ENCODE data around the gene TIE1.

Gene TIE1

GRCh38 chr1:43312663-43313515 is 12.1 kb downstream of the TIE1 start:
- no peak for DNase-seq

GRCh38 chr1:43313771-43314170 is 13.0 kb downstream of the TIE1 start:
- no peak for DNase-seq

GRCh38 chr1:43314233-43314632 is 13.5 kb downstream of the TIE1 start:
- no peak for DNase-seq

- DNase-seq, result no peak
These were observed 14.7 kb downstream of the TIE1 start for GRCh38 chr1:43315481-43315880.

GRCh38 chr1:43315963-43316737 is 15.4 kb downstream of the TIE1 start:
- DNase-seq, result no peak

- no peak for DNase-seq
These were observed 16.1 kb downstream of the TIE1 start for GRCh38 chr1:43316738-43317520.

GRCh38 chr1:43317817-43318471 is 17.2 kb downstream of the TIE1 start:
- DNase-seq, result no peak

- DNase-seq, result no peak
These were observed 18.0 kb downstream of the TIE1 start for GRCh38 chr1:43318831-43319230.

GRCh38 chr1:43319288-43319687 is 18.5 kb downstream of the TIE1 start:
- DNase-seq, result no peak

- no peak for DNase-seq
These were observed 19.0 kb downstream of the TIE1 start for GRCh38 chr1:43319766-43320165.

GRCh38 chr1:43321331-43321891 is 20.6 kb downstream of the TIE1 start:
- DNase-seq, result no peak

GRCh38 chr1:43322506-43322905 is 21.7 kb downstream of the TIE1 start:
- no peak for DNase-seq

- no peak for DNase-seq
These were observed 24.0 kb downstream of the TIE1 start for GRCh38 chr1:43324810-43325209.

GRCh38 chr1:43325381-43325780 is 24.6 kb downstream of the TIE1 start:
- no peak for DNase-seq

- DNase-seq, result no peak
These were observed 26.9 kb downstream of the TIE1 start for GRCh38 chr1:43327549-43328292.

GRCh38 chr1:43329995-43330751 is 29.4 kb downstream of the TIE1 start:
- DNase-seq, result no peak

GRCh38 chr1:43331688-43332087 is 30.9 kb downstream of the TIE1 start:
- no peak for DNase-seq

- DNase-seq, result no peak
These were observed 33.8 kb downstream of the TIE1 start for GRCh38 chr1:43334453-43335205.

GRCh38 chr1:43337588-43337987 is 36.8 kb downstream of the TIE1 start, which contains the start of gene MPL:
Gene MPL (plus strand): TSS chr1:43337818. CDS start chr1:43337849, 31 bp downstream.
- DNase-seq, result no peak

GRCh38 chr1:43338001-43338400 is 37.2 kb downstream of the TIE1 start:
- DNase-seq, result no peak
